Measurements from ENCODE around the gene CAMKK2. TPM values are rescaled to one million over a fixed set of nuclear protein-coding genes. Genes with fewer than 3 reads are reported as not detected.
"Not testable (repeated sequence)": the region's sequence is repeated elsewhere in the genome, so short reads cannot be mapped to it uniquely, and the experiment has no call there.

The CAMKK2 gene
- total RNA-seq, 1 donor from 2014 or later: 36.9 TPM

DNA sequence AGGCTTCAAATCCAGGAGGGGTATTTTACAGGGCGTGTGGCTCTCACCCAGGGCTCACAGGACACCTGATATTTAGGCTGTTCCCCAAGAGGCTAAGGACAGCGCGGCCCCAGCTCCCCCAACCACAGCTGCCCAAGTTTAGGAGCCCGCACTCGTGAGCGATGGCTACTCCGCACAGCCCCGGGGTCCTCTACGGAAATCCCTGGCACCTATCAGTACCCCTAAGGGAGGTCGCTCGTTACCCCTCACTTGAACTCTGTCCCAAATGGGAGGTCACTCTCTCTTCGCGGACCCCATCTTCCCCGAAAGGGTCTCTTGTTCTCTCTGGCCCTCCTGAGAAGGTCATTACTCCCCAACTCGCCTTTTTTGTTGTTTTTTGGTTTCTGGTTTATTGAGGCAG, 87.3 kb downstream of the CAMKK2 start:
- no peaks in the 10 kb centered on the region for H3K36me3 ChIP-seq
- intact Hi-C loops (cut with DNase I): no loop called here
- peak overlapping the region; percentile 82 to 88 for H3K27ac ChIP-seq
- H3K27me3 ChIP-seq: no peaks in the 10 kb centered on the region
- TF ChIP-seq, protein P1, sequence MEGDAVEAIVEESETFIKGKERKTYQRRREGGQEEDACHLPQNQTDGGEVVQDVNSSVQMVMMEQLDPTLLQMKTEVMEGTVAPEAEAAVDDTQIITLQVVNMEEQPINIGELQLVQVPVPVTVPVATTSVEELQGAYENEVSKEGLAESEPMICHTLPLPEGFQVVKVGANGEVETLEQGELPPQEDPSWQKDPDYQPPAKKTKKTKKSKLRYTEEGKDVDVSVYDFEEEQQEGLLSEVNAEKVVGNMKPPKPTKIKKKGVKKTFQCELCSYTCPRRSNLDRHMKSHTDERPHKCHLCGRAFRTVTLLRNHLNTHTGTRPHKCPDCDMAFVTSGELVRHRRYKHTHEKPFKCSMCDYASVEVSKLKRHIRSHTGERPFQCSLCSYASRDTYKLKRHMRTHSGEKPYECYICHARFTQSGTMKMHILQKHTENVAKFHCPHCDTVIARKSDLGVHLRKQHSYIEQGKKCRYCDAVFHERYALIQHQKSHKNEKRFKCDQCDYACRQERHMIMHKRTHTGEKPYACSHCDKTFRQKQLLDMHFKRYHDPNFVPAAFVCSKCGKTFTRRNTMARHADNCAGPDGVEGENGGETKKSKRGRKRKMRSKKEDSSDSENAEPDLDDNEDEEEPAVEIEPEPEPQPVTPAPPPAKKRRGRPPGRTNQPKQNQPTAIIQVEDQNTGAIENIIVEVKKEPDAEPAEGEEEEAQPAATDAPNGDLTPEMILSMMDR (IDR thresholded peaks at IDR 0.05): no peak
- peaks cover 0 to 3% of the 10 kb centered on the region in 2 donors for H3K4me1 ChIP-seq
- no peaks in the 10 kb centered on the region for H3K9me3 ChIP-seq
- H3K4me3 ChIP-seq: peak overlapping the region in 1 of 2 donors; percentile 95
- DNase-seq (ENCODE audit: low spot score in 2 of 2): no peak

DNA sequence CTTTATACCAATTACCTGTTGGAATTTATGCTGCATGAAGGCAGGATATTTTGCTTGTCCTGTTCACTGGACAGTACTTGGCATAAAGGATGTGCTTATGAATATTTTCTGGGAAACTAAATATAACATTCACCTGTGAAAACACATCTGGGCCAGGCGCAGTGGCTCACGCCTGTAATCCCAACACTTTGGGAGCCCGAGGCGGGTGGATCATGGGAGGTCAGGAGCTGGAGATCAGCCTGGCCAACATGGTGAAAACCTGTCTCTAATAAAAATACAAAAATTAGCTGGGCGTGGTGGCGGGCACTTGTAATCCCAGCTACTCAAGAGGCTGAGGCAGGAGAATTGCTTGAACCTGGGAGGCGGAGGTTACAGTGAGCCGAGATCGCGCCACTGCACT, 87.9 kb downstream of the CAMKK2 start:
- H3K27ac ChIP-seq; intact Hi-C loops (cut with DNase I); H3K4me3 ChIP-seq; H3K27me3 ChIP-seq; H3K4me1 ChIP-seq; H3K9me3 ChIP-seq; DNase-seq (ENCODE audit: low spot score in 2 of 2); H3K36me3 ChIP-seq: not testable (repeated sequence)

DNA sequence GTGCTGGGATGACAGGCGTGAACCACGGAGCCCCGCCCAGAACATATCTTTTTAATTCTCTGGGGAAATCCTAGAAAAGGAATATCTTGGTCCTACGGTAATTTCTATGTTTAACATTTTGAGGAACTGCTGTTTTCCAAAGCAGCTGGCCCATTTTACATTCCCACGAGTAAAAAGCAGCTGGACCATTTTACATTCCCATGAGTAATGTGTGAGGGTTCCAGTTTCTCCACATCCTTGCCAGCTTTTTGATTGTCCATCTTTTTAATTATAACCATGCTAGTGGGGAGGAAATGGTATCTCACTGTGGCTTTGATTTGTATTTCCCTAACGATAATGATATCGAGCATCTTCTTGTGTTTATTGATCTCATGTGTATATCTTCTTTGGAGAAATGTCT, 91.0 kb downstream of the CAMKK2 start:
- H3K36me3 ChIP-seq: no peaks in the 10 kb centered on the region
- TF ChIP-seq, protein P1 (IDR thresholded peaks at IDR 0.05): no peak
- no peak for DNase-seq (ENCODE audit: low spot score in 2 of 2)
- H3K27ac ChIP-seq: no peak overlapping the region
- no peak overlapping the region for H3K4me3 ChIP-seq
- intact Hi-C loops (cut with DNase I): no loop called here
- H3K9me3 ChIP-seq: no peaks in the 10 kb centered on the region
- H3K4me1 ChIP-seq: peaks cover 0 to under 1% of the 10 kb centered on the region in 2 donors
- H3K27me3 ChIP-seq: no peaks in the 10 kb centered on the region

DNA sequence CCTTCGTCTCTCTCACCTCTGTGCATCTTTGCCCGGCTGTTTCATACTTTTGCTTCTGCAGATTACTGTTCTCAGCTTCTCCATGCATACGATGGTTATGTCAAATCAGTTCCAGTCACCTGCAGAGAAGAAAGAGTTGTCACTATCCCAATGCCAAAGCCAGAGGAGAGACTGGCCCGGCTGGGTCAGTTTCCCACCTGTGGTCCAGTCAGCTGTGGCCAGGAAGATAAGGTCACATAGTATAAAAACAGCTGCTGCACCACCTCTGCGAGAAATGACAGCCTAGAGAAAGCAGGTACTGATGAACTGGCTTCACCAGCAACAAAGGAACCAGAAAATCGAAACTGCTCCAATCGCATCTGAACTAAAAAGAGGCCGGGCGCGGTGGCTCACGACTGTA, 93.0 kb downstream of the CAMKK2 start:
- Histone ChIP-seq H3K4me1 (no peaks in the 10 kb centered on the region), H3K9me3 (no peaks in the 10 kb centered on the region), H3K36me3 (no peaks in the 10 kb centered on the region), H3K27ac (no peak overlapping the region), H3K4me3 (no peak overlapping the region), H3K27me3 (no peaks in the 10 kb centered on the region)
- intact Hi-C loops (cut with DNase I): no loop called here
- no peak for DNase-seq (ENCODE audit: low spot score in 2 of 2)
- TF ChIP-seq, protein P1 (IDR thresholded peaks at IDR 0.05): no peak

DNA sequence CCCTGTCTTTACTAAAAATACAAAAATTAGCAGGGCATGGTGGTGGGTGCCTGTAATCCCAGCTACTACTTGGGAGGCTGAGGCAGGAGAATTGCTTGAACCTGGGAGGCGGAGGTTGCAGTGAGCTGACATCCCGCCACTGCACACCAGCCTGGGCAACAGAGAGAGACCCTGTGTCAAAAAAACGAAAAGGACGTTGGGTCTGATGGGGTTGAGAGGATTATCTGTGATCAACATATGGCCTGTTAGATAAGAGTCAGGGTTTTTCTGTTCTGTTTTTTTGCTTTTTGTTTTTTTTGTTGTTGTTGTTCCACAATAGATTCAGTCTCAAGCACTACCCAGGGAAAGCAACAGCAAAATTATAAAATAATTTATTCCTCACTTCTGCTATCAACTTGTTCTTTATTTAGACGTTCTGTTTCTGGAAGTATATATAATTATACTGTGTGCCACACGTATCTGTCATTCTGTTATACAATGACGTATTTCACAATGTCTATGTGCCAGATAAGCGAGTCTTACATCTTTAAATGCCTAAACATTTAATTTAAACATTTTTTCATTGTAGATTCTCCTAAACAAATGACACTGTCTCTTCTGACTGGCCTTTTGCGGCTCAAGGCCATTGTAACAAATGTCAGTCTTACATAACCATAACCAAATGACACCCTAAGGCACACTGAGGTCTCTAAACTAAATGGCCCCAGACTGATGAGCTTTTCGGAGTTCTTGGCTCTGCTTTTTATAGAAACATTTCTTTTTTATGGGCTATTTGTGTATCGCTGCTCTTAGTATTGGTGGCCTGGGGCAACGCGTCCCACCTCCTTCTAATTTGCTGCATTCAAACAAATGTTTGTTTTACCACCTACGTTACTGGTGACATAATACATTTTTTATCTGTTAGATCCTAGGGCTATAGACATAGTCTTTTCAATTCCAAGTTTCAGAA, 93.8 kb downstream of the CAMKK2 start:
- no peaks in the 10 kb centered on the region for H3K27me3 ChIP-seq
- TF ChIP-seq, protein P1 (IDR thresholded peaks at IDR 0.05): no peak
- H3K4me3 ChIP-seq: no peak overlapping the region
- DNase-seq (ENCODE audit: low spot score in 2 of 2): no peak
- no peaks in the 10 kb centered on the region for H3K4me1 ChIP-seq
- no peaks in the 10 kb centered on the region for H3K9me3 ChIP-seq
- H3K36me3 ChIP-seq: no peaks in the 10 kb centered on the region
- intact Hi-C loops (cut with DNase I): no loop called here
- H3K27ac ChIP-seq: no peak overlapping the region

GRCh38 chr12:121201140-121201539, 95.4 kb downstream of the CAMKK2 start:
- H3K9me3 ChIP-seq; H3K4me3 ChIP-seq; H3K27me3 ChIP-seq; DNase-seq (ENCODE audit: low spot score in 2 of 2); intact Hi-C loops (cut with DNase I); H3K27ac ChIP-seq; H3K36me3 ChIP-seq; H3K4me1 ChIP-seq: not testable (repeated sequence)
